T-helper 1 cell treated with Interleukin-12 subunit alpha and Interleukin-12 subunit beta and Interleukin-4 antibody, amounts not matched to agents 30 μg/mL and 1 μg/mL, for 36 hours (primary cell): ENCODE data around the gene ALDH3B1.
A peak's percentile ranks its signal among the peaks of the same experiment; 100 is the strongest.

Experiments
- H3K27ac Mint-ChIP-seq: one replicate; pipeline ENCODE4 v1.8.0; 2021; ENCODE audit warnings: mild to moderate bottlenecking, mixed read lengths
- H3K27me3 Mint-ChIP-seq: one replicate; pipeline ENCODE4 v1.8.0; 2021; ENCODE audit warnings: low read depth, mixed read lengths
- H3K36me3 Mint-ChIP-seq: one replicate; pipeline ENCODE4 v1.8.0; 2021; ENCODE audit warnings: low read depth, mixed read lengths
- H3K4me1 Mint-ChIP-seq: one replicate; pipeline ENCODE4 v1.8.0; 2021; ENCODE audit warnings: low read depth, mixed read lengths
- H3K4me3 Mint-ChIP-seq: one replicate; pipeline ENCODE4 v1.8.0; 2021; ENCODE audit warnings: mild to moderate bottlenecking, moderate library complexity, mixed read lengths
- H3K9me3 Mint-ChIP-seq: one replicate; pipeline ENCODE4 v1.8.0; 2021; ENCODE audit warnings: mixed read lengths

The ALDH3B1 gene

DNA sequence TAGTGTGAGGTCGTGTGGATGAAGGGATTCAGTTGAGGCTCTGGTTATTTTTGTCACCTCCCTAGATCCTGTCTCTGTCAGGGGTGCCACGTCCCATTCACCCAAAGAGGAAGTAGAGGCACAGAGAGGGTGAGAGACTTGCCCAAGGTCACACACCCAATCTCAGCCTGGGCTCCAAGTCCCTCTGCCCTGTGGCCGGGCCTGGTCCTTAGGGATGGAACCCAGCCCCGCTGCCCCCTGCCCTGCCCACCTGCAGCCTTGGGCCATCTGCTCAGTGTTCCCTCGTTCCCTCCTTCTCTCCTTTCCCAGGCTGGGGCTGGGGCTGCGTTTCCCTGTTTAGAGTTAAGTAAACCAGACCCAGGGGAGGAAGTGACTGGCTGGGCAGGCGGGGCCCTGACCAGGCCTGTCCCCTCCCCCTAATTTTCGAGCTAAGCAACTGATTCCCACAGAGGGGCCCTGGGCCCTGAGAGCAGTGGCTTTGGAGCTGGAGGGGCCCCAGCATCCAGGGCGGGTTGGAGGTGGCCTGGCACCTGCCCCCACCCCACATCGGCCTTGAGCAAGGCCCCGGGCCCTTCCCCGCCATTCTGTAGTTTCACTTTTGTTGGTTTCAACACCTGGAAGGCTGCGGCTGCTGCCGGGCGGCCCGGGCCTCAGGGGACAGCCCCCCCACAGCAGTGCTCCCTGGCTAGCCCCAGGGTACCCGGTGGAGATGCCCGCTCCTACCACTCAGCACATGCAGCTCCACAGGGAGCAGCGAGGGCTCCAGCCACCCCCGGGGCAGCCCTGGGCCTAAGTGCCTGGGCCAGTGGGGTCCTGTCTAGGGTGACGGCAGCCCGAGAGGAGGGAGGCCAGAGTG lies 30.2 kb downstream of the ALDH3B1 start:
- Mint-ChIP-seq H3K4me3 (peak overlapping the region; percentile 90), H3K27ac (peak overlapping the region; percentile 91), H3K9me3 (no peaks in the 10 kb centered on the region), H3K4me1 (peaks cover 20% of the 10 kb centered on the region), H3K27me3 (no peaks in the 10 kb centered on the region), H3K36me3 (peaks cover 4% of the 10 kb centered on the region)

GRCh38 chr11:68040957-68041591 lies 30.9 kb downstream of the ALDH3B1 start:
- peaks cover 4% of the 10 kb centered on the region for H3K36me3 Mint-ChIP-seq
- H3K27ac Mint-ChIP-seq: peak overlapping the region; percentile 91
- no peaks in the 10 kb centered on the region for H3K27me3 Mint-ChIP-seq
- peaks cover 20% of the 10 kb centered on the region for H3K4me1 Mint-ChIP-seq
- no peaks in the 10 kb centered on the region for H3K9me3 Mint-ChIP-seq
- peak overlapping the region; percentile 90 for H3K4me3 Mint-ChIP-seq

- H3K9me3 Mint-ChIP-seq: no peaks in the 10 kb centered on the region
- peak overlapping the region; percentile 41 for H3K27ac Mint-ChIP-seq
- H3K4me1 Mint-ChIP-seq: peaks cover 18% of the 10 kb centered on the region
- peaks cover 4% of the 10 kb centered on the region for H3K36me3 Mint-ChIP-seq
- peak overlapping the region; percentile 34 for H3K4me3 Mint-ChIP-seq
- no peaks in the 10 kb centered on the region for H3K27me3 Mint-ChIP-seq
Measured at GRCh38 chr11:68041617-68042218, 31.6 kb downstream of the ALDH3B1 start.

GRCh38 chr11:68042219-68043028 lies 32.3 kb downstream of the ALDH3B1 start:
- H3K9me3 Mint-ChIP-seq: no peaks in the 10 kb centered on the region
- H3K4me1 Mint-ChIP-seq: peaks cover 11% of the 10 kb centered on the region
- no peak overlapping the region for H3K27ac Mint-ChIP-seq
- H3K27me3 Mint-ChIP-seq: no peaks in the 10 kb centered on the region
- H3K4me3 Mint-ChIP-seq: no peak overlapping the region
- peaks cover 2% of the 10 kb centered on the region for H3K36me3 Mint-ChIP-seq

DNA sequence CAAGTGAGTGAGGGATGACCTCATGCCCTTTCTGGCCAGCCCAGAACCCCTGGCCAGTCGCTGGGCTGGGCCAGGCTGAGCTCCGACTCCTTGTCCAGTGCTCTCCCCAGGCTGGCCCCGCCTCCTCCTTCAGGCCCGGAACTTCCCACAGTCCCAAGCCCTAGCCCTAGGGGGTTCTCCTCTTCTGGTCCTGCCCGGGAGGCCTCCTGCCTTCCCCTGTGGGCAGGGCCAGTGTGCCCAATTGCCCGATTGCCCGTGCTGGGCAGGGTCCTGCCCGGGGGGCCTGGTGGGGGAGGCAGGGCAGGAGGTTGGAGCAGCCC lies 32.9 kb downstream of the ALDH3B1 start:
- H3K9me3 Mint-ChIP-seq: no peaks in the 10 kb centered on the region
- H3K36me3 Mint-ChIP-seq: peaks cover 2% of the 10 kb centered on the region
- H3K4me3 Mint-ChIP-seq: no peak overlapping the region
- peaks cover 10% of the 10 kb centered on the region for H3K4me1 Mint-ChIP-seq
- H3K27ac Mint-ChIP-seq: no peak overlapping the region
- H3K27me3 Mint-ChIP-seq: no peaks in the 10 kb centered on the region

DNA sequence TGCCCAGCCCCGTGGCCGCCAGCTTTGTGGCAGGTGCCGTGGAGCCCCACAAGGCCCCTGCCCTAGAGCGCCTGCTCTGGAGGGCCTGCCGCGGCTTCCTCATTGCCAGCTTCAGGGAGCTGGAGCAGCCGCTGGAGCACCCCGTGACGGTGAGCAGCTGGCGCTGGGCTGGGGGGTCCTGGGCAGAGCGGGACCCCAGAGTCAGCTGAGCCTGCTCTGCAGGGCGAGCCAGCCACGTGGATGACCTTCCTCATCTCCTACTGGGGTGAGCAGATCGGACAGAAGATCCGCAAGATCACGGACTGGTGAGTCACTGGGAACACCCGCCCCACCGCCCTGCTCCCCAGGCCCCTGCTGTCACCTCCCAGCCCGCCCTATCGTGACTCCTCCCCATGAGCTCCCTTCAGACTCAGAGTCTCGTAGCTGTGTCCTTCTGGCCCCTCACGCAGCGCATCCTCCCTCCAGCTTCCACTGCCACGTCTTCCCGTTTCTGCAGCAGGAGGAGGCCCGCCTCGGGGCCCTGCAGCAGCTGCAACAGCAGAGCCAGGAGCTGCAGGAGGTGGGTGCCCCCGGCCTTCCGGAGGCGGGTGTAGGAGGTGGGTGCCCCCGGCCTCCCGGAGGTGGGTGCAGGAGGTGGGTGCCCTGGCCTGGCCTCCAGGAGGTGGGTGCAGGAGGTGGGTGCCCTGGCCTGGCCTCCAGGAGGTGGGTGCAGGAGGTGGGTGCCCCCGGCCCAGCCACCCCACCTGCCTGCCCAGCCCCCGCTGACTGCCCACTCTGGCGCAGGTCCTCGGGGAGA lies 33.4 kb downstream of the ALDH3B1 start:
- Mint-ChIP-seq H3K9me3 (no peaks in the 10 kb centered on the region), H3K36me3 (peaks cover 2% of the 10 kb centered on the region), H3K27me3 (no peaks in the 10 kb centered on the region), H3K4me3 (no peak overlapping the region), H3K4me1 (peaks cover 10% of the 10 kb centered on the region), H3K27ac (no peak overlapping the region)

- Mint-ChIP-seq H3K27ac (no peak overlapping the region), H3K27me3 (no peaks in the 10 kb centered on the region), H3K4me3 (no peak overlapping the region)
Measured at GRCh38 chr11:68044145-68044813, 34.2 kb downstream of the ALDH3B1 start.

DNA sequence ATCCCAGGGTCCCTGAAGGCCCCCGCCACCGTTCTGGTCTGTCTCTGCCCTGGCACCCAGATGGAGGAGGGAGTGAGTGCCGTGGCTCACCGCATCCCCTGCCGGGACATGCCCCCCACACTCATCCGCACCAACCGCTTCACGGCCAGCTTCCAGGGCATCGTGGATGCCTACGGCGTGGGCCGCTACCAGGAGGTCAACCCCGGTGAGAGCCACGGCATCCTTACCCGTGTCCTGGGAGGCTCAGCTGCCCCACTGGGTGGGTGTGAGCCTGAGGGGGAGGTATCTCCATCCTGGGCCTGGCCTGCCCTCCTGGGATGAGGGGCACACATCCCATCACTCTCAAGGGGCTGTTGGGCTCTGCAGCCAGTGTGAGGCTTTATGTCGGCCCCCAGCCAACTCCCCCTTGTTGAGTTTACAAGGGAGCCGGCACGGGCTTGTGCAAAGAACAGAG lies 34.8 kb downstream of the ALDH3B1 start:
- Mint-ChIP-seq H3K4me1 (peaks cover 8% of the 10 kb centered on the region), H3K27me3 (no peaks in the 10 kb centered on the region), H3K4me3 (no peak overlapping the region), H3K36me3 (peaks cover 2% of the 10 kb centered on the region), H3K27ac (no peak overlapping the region), H3K9me3 (no peaks in the 10 kb centered on the region)

More at GRCh38 chr11:68044145-68044813, 34.2 kb downstream of the ALDH3B1 start:
- Mint-ChIP-seq H3K4me1 (peaks cover 10% of the 10 kb centered on the region), H3K9me3 (no peaks in the 10 kb centered on the region), H3K36me3 (peaks cover 2% of the 10 kb centered on the region)

- peaks cover 10% of the 10 kb centered on the region for H3K36me3 Mint-ChIP-seq
- H3K27ac Mint-ChIP-seq: no peak overlapping the region
- H3K4me1 Mint-ChIP-seq: no peaks in the 10 kb centered on the region
- no peak overlapping the region for H3K4me3 Mint-ChIP-seq
- no peaks in the 10 kb centered on the region for H3K9me3 Mint-ChIP-seq
- H3K27me3 Mint-ChIP-seq: no peaks in the 10 kb centered on the region
Measured at GRCh38 chr11:68047437-68048290, 37.5 kb downstream of the ALDH3B1 start.

- H3K36me3 Mint-ChIP-seq: peaks cover 13% of the 10 kb centered on the region
- no peaks in the 10 kb centered on the region for H3K4me1 Mint-ChIP-seq
- H3K4me3 Mint-ChIP-seq: no peak overlapping the region
- no peak overlapping the region for H3K27ac Mint-ChIP-seq
- no peaks in the 10 kb centered on the region for H3K9me3 Mint-ChIP-seq
- H3K27me3 Mint-ChIP-seq: no peaks in the 10 kb centered on the region
Measured at GRCh38 chr11:68048681-68049508, 38.8 kb downstream of the ALDH3B1 start.

DNA sequence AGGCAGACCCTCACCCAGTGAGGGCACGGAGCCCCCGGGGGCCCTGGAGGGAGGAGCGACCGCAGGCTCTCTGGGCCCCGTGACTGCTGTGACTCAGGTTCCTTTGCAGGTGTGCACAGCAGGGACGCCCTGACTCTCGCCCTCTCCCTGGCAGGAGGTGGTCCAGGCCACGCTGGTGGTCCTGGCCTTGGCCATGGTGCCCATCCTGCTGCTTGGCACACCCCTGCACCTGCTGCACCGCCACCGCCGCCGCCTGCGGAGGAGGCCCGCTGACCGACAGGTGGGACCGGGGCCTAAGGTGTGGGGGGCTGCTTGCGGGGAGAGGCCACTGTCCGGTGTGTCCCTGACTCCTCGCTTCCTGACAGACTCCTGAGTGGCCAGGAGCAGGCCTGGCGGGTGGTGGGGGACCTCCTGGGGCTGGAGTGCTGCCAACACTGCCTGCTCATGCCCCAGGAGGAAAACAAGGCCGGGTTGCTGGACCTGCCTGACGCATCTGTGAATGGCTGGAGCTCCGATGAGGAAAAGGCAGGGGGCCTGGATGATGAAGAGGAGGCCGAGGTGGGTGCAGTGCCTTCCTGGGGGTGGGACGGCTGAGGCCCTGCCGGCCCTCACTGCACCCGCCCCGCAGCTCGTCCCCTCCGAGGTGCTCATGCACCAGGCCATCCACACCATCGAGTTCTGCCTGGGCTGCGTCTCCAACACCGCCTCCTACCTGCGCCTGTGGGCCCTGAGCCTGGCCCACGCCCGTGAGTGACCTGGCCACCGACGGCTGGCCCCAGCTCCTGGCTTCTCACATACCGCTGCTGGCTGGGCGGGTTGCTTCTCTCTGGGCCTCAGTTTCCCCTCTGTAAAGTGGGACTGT lies 39.6 kb downstream of the ALDH3B1 start:
- H3K4me1 Mint-ChIP-seq: no peaks in the 10 kb centered on the region
- no peak overlapping the region for H3K27ac Mint-ChIP-seq
- H3K36me3 Mint-ChIP-seq: peaks cover 13% of the 10 kb centered on the region

More for the DNA sequence above, 39.6 kb downstream of the ALDH3B1 start:
- Mint-ChIP-seq H3K9me3 (no peaks in the 10 kb centered on the region), H3K27me3 (no peaks in the 10 kb centered on the region), H3K4me3 (no peak overlapping the region)
